SK-N-SH (cell line): Measurements from ENCODE around the gene TMEM240.

Experiments used
- CTCF ChIP-seq: fragments of 200-600 bp; sonication (generic); IDR thresholded peaks from 2 replicates; pipeline ENCODE4 v1.6.1; 2017; ENCODE audit warnings: antibody characterized with exemption, mild to moderate bottlenecking, moderate library complexity
- POLR2AphosphoS5 ChIP-seq: IDR thresholded peaks from 2 replicates; pipeline ENCODE4 v1.6.1; 2012; ENCODE audit warnings: low read depth, low read length

- TF ChIP-seq POLR2AphosphoS5 (no peak), CTCF (no peak)
Measured at GRCh38 chr1:1577367-1578011, 37.1 kb upstream of the TMEM240 start.
